GM12892 (cell line): Measurements from ENCODE around the gene UST.

Experiments
- POLR2A ChIP-seq: IDR thresholded peaks from 2 replicates; pipeline ENCODE4 v1.6.1; 2011; ENCODE audit warnings: low read depth, low read length, control low read depth
- POLR2AphosphoS5 ChIP-seq: IDR thresholded peaks from 2 replicates; pipeline ENCODE4 v1.6.1; 2011; ENCODE audit warnings: low read depth, low read length, control low read depth
- TAF1 ChIP-seq: IDR thresholded peaks from 2 replicates; pipeline ENCODE4 v1.6.1; 2011; ENCODE audit warnings: low read depth, mild to moderate bottlenecking, control low read depth, low read length, borderline replicate concordance

DNA sequence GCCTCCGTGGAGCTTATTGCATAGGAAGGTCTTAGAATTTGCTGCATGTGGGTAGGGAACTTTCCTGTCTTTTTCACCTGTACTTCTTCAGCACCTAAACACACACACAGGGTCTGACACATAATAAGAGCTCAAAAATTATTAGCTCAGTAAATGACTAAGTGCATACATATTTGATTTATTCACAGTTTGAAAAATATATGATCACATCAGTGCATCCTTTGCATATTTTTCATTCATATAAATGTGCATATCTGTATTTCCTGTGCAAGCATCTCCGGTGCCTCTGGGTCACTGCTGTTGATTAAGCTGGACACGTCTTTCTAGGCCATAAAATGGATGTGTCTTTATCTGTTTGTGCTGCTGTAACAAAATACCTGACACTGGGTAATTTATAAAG is 234.7 kb downstream of the UST start:
- TF ChIP-seq POLR2AphosphoS5 = no peak
- no peak for TF ChIP-seq POLR2A
- no peak for TF ChIP-seq TAF1
